ENCODE data around the gene TEKT5. TPM values are rescaled to one million over a fixed set of nuclear protein-coding genes. Genes with fewer than 3 reads are reported as not detected.

TEKT5 gene
- total and polyA plus RNA-seq, 9 of the 15 experiments (the other 6 are each of a cell fraction or from before 2014, with no cell fraction given), result 0.10 to 0.19 TPM; not detected in 7

DNA sequence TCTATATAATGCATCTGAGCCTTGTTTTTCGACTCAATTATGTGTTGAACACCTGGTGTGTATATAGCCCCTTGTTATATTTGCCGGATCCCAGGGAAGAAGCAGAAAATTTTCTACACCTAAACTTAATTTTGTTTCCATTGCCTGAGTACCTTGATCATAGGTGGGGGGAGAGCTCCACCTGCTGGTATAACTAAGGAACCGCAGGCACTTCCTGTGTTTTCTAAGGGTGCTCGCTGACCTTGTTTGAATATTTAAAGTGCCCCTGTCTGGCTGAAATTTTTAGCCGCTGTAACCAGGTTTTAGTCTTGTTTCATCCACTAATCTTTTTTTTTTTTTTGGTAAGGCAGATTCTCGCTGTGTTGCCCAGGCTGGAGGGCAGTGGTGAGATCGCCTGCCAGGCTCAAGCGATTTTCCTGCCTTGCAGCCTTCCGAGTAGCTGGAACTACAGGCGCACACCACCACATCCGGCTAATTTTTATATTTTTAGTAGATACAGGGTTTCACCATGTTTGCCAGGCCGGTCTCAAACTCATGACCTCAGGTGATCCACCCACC is 42.4 kb upstream of the TEKT5 start (continued):
- TF ChIP-seq, protein P1, sequence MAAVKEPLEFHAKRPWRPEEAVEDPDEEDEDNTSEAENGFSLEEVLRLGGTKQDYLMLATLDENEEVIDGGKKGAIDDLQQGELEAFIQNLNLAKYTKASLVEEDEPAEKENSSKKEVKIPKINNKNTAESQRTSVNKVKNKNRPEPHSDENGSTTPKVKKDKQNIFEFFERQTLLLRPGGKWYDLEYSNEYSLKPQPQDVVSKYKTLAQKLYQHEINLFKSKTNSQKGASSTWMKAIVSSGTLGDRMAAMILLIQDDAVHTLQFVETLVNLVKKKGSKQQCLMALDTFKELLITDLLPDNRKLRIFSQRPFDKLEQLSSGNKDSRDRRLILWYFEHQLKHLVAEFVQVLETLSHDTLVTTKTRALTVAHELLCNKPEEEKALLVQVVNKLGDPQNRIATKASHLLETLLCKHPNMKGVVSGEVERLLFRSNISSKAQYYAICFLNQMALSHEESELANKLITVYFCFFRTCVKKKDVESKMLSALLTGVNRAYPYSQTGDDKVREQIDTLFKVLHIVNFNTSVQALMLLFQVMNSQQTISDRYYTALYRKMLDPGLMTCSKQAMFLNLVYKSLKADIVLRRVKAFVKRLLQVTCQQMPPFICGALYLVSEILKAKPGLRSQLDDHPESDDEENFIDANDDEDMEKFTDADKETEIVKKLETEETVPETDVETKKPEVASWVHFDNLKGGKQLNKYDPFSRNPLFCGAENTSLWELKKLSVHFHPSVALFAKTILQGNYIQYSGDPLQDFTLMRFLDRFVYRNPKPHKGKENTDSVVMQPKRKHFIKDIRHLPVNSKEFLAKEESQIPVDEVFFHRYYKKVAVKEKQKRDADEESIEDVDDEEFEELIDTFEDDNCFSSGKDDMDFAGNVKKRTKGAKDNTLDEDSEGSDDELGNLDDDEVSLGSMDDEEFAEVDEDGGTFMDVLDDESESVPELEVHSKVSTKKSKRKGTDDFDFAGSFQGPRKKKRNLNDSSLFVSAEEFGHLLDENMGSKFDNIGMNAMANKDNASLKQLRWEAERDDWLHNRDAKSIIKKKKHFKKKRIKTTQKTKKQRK (IDR thresholded peaks at IDR 0.05; ENCODE audit: borderline replicate concordance, low read depth, low read length), result no peak
- no peak for TF ChIP-seq NR4A1 (CRISPR knock-in tag; IDR thresholded peaks at IDR 0.05)
- TF ChIP-seq NR4A1 (tag; IDR thresholded peaks at IDR 0.05), result no peak
- TF ChIP-seq, protein P2, sequence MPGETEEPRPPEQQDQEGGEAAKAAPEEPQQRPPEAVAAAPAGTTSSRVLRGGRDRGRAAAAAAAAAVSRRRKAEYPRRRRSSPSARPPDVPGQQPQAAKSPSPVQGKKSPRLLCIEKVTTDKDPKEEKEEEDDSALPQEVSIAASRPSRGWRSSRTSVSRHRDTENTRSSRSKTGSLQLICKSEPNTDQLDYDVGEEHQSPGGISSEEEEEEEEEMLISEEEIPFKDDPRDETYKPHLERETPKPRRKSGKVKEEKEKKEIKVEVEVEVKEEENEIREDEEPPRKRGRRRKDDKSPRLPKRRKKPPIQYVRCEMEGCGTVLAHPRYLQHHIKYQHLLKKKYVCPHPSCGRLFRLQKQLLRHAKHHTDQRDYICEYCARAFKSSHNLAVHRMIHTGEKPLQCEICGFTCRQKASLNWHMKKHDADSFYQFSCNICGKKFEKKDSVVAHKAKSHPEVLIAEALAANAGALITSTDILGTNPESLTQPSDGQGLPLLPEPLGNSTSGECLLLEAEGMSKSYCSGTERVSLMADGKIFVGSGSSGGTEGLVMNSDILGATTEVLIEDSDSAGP (CRISPR knock-in tag; IDR thresholded peaks at IDR 0.05), result peak; percentile 85
- TF ChIP-seq, protein P3, sequence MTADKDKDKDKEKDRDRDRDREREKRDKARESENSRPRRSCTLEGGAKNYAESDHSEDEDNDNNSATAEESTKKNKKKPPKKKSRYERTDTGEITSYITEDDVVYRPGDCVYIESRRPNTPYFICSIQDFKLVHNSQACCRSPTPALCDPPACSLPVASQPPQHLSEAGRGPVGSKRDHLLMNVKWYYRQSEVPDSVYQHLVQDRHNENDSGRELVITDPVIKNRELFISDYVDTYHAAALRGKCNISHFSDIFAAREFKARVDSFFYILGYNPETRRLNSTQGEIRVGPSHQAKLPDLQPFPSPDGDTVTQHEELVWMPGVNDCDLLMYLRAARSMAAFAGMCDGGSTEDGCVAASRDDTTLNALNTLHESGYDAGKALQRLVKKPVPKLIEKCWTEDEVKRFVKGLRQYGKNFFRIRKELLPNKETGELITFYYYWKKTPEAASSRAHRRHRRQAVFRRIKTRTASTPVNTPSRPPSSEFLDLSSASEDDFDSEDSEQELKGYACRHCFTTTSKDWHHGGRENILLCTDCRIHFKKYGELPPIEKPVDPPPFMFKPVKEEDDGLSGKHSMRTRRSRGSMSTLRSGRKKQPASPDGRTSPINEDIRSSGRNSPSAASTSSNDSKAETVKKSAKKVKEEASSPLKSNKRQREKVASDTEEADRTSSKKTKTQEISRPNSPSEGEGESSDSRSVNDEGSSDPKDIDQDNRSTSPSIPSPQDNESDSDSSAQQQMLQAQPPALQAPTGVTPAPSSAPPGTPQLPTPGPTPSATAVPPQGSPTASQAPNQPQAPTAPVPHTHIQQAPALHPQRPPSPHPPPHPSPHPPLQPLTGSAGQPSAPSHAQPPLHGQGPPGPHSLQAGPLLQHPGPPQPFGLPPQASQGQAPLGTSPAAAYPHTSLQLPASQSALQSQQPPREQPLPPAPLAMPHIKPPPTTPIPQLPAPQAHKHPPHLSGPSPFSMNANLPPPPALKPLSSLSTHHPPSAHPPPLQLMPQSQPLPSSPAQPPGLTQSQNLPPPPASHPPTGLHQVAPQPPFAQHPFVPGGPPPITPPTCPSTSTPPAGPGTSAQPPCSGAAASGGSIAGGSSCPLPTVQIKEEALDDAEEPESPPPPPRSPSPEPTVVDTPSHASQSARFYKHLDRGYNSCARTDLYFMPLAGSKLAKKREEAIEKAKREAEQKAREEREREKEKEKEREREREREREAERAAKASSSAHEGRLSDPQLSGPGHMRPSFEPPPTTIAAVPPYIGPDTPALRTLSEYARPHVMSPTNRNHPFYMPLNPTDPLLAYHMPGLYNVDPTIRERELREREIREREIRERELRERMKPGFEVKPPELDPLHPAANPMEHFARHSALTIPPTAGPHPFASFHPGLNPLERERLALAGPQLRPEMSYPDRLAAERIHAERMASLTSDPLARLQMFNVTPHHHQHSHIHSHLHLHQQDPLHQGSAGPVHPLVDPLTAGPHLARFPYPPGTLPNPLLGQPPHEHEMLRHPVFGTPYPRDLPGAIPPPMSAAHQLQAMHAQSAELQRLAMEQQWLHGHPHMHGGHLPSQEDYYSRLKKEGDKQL (CRISPR knock-in tag; IDR thresholded peaks at IDR 0.05; ENCODE audit: borderline replicate concordance), result no peak
- TF ChIP-seq, protein P4, sequence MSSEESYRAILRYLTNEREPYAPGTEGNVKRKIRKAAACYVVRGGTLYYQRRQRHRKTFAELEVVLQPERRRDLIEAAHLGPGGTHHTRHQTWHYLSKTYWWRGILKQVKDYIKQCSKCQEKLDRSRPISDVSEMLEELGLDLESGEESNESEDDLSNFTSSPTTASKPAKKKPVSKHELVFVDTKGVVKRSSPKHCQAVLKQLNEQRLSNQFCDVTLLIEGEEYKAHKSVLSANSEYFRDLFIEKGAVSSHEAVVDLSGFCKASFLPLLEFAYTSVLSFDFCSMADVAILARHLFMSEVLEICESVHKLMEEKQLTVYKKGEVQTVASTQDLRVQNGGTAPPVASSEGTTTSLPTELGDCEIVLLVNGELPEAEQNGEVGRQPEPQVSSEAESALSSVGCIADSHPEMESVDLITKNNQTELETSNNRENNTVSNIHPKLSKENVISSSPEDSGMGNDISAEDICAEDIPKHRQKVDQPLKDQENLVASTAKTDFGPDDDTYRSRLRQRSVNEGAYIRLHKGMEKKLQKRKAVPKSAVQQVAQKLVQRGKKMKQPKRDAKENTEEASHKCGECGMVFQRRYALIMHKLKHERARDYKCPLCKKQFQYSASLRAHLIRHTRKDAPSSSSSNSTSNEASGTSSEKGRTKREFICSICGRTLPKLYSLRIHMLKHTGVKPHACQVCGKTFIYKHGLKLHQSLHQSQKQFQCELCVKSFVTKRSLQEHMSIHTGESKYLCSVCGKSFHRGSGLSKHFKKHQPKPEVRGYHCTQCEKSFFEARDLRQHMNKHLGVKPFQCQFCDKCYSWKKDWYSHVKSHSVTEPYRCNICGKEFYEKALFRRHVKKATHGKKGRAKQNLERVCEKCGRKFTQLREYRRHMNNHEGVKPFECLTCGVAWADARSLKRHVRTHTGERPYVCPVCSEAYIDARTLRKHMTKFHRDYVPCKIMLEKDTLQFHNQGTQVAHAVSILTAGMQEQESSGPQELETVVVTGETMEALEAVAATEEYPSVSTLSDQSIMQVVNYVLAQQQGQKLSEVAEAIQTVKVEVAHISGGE (CRISPR knock-in tag; IDR thresholded peaks at IDR 0.05), result no peak
- TF ChIP-seq ZFPM2 (CRISPR knock-in tag; IDR thresholded peaks at IDR 0.05), result no peak
- TF ChIP-seq BRCA1 (IDR thresholded peaks at IDR 0.05), result no peak
- TF ChIP-seq BRCA1 (CRISPR knock-in tag; IDR thresholded peaks at IDR 0.05), result no peak
- no peak for TF ChIP-seq ZC3H4 (CRISPR knock-in tag; IDR thresholded peaks at IDR 0.05; ENCODE audit: borderline replicate concordance)
- TF ChIP-seq ZNF174 (CRISPR knock-in tag; IDR thresholded peaks at IDR 0.05), result no peak
